Measurements from ENCODE around the gene STK4.
"Not testable (repeated sequence)": the region's sequence is repeated elsewhere in the genome, so short reads cannot be mapped to it uniquely, and the experiment has no call there.

STK4 gene

GRCh38 chr20:45058168-45058850 is 92.0 kb downstream of the STK4 start:
- no peak for DNase-seq

- DNase-seq = no peak
Observed at GRCh38 chr20:45059022-45059728, 92.9 kb downstream of the STK4 start.

GRCh38 chr20:45060294-45060693 is 94.0 kb downstream of the STK4 start:
- no peak for DNase-seq

- DNase-seq = no peak
Observed at GRCh38 chr20:45061244-45061643, 94.9 kb downstream of the STK4 start.

GRCh38 chr20:45063107-45063506 is 96.8 kb downstream of the STK4 start:
- not testable (repeated sequence) for DNase-seq

GRCh38 chr20:45064812-45065211 is 98.5 kb downstream of the STK4 start:
- DNase-seq = no peak

GRCh38 chr20:45066372-45066771 is 100.1 kb downstream of the STK4 start:
- no peak for DNase-seq

GRCh38 chr20:45067087-45067486 is 100.8 kb downstream of the STK4 start:
- DNase-seq = no peak

- no peak for DNase-seq
Observed at GRCh38 chr20:45067558-45067957, 101.2 kb downstream of the STK4 start.

- DNase-seq = no peak
Observed at GRCh38 chr20:45069261-45069660, 102.9 kb downstream of the STK4 start.

GRCh38 chr20:45070932-45071632 is 104.8 kb downstream of the STK4 start:
- DNase-seq = no peak

- DNase-seq = no peak
Observed at GRCh38 chr20:45072066-45072465, 105.8 kb downstream of the STK4 start.

GRCh38 chr20:45073221-45073620 is 106.9 kb downstream of the STK4 start:
- no peak for DNase-seq

GRCh38 chr20:45077559-45077958 is 111.2 kb downstream of the STK4 start:
- no peak for DNase-seq

- DNase-seq = no peak
Observed at GRCh38 chr20:45080867-45081624, 114.7 kb downstream of the STK4 start.

GRCh38 chr20:45082468-45082867 is 116.2 kb downstream of the STK4 start:
- DNase-seq = no peak

- DNase-seq = no peak
Observed at GRCh38 chr20:45083127-45083526, 116.8 kb downstream of the STK4 start.

GRCh38 chr20:45085289-45085688 is 119.0 kb downstream of the STK4 start:
- DNase-seq = no peak

- no peak for DNase-seq
Observed at GRCh38 chr20:45085867-45086266, 119.6 kb downstream of the STK4 start.

GRCh38 chr20:45087097-45087790 is 120.9 kb downstream of the STK4 start:
- no peak for DNase-seq

- DNase-seq = no peak
Observed at GRCh38 chr20:45087814-45088213, 121.5 kb downstream of the STK4 start.

GRCh38 chr20:45088247-45088646 is 121.9 kb downstream of the STK4 start:
- no peak for DNase-seq

- no peak for DNase-seq
Observed at GRCh38 chr20:45090481-45090880, 124.2 kb downstream of the STK4 start.
